Adipocyte (in vitro differentiated cells): ENCODE measurements around the gene ST3GAL5.

ENCODE experiments used
- DNase-seq: peaks from one replicate; pipeline ENCODE4 v3.0.0-alpha.2; 2015; ENCODE audit warnings: low read depth
- H3K27me3 ChIP-seq: replicated peaks from 2 replicates; pipeline ENCODE4 v1.7.0; 2013; ENCODE audit warnings: mild to moderate bottlenecking, low read length, moderate library complexity; ENCODE audit not compliant: control insufficient read depth, insufficient read depth
- H3K36me3 ChIP-seq: 2 replicates; pipeline ENCODE4 v1.7.0; 2013; ENCODE audit warnings: low read length, mild to moderate bottlenecking, moderate library complexity; ENCODE audit not compliant: control insufficient read depth, insufficient read depth, severe bottlenecking
- H3K4me1 ChIP-seq: 2 replicates; pipeline ENCODE4 v1.7.0; 2013; ENCODE audit warnings: mild to moderate bottlenecking, low read length, moderate library complexity; ENCODE audit not compliant: control insufficient read depth, insufficient read depth
- H3K4me3 ChIP-seq: 2 replicates; pipeline ENCODE4 v1.7.0; 2013; ENCODE audit warnings: mild to moderate bottlenecking, low read length, moderate library complexity
- H3K9ac ChIP-seq: 2 replicates; pipeline ENCODE4 v1.7.0; 2013; ENCODE audit warnings: mild to moderate bottlenecking, low read length, moderate library complexity
- H3K9me3 ChIP-seq: 2 replicates; pipeline ENCODE4 v1.7.0; 2013; ENCODE audit warnings: mild to moderate bottlenecking, low read length, moderate library complexity; ENCODE audit not compliant: control insufficient read depth

Gene ST3GAL5

GRCh38 chr2:85872536-85873161 lies 16.1 kb downstream of the ST3GAL5 start:
- no peaks in the 10 kb centered on the region for H3K27me3 ChIP-seq
- H3K36me3 ChIP-seq = no peaks in the 10 kb centered on the region
- no peaks in the 10 kb centered on the region for H3K9me3 ChIP-seq
- H3K4me3 ChIP-seq = no peak overlapping the region
- DNase-seq = no peak
- no peaks in the 10 kb centered on the region for H3K4me1 ChIP-seq
- no peak overlapping the region for H3K9ac ChIP-seq

DNA sequence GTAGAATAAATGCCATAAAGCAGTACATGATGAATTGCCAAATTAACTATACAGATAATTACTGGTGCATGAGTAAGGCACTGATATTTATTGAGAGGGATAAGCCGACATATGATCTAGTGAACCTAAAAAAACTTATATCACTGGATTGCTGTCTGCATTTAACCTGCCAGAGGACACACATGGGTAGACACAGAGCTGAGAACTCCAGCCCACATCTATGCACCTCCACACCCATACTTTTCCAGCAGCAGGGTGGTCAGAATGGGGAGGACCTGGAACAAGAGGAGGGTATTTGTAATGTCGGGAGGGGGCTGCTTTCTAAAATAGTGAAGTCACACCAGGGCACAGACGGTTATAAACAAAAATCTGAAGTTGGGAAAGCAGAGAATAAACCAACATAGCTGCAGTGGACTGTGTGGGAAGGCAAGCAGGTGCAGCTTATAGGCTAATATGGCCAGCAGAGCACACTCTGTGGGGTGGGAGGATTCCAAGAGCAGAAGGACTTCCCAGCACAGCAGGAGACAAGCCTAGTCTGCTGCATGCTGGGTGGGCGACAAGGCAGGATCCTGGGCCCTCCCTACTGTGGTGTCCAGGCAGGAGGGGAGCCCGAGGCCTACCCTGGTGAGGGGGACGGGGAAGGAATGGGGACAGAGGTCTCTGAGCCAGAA lies 17.2 kb downstream of the ST3GAL5 start:
- no peak overlapping the region for H3K4me3 ChIP-seq
- H3K9ac ChIP-seq = no peak overlapping the region
- H3K36me3 ChIP-seq = no peaks in the 10 kb centered on the region
- DNase-seq = no peak
- H3K9me3 ChIP-seq = no peaks in the 10 kb centered on the region
- no peaks in the 10 kb centered on the region for H3K4me1 ChIP-seq
- no peaks in the 10 kb centered on the region for H3K27me3 ChIP-seq

GRCh38 chr2:85868822-85869221 lies 20.0 kb downstream of the ST3GAL5 start:
- Histone ChIP-seq H3K36me3 (no peaks in the 10 kb centered on the region), H3K9me3 (no peaks in the 10 kb centered on the region), H3K4me3 (no peak overlapping the region), H3K27me3 (no peaks in the 10 kb centered on the region), H3K9ac (no peak overlapping the region), H3K4me1 (no peaks in the 10 kb centered on the region)
- DNase-seq = no peak

DNA sequence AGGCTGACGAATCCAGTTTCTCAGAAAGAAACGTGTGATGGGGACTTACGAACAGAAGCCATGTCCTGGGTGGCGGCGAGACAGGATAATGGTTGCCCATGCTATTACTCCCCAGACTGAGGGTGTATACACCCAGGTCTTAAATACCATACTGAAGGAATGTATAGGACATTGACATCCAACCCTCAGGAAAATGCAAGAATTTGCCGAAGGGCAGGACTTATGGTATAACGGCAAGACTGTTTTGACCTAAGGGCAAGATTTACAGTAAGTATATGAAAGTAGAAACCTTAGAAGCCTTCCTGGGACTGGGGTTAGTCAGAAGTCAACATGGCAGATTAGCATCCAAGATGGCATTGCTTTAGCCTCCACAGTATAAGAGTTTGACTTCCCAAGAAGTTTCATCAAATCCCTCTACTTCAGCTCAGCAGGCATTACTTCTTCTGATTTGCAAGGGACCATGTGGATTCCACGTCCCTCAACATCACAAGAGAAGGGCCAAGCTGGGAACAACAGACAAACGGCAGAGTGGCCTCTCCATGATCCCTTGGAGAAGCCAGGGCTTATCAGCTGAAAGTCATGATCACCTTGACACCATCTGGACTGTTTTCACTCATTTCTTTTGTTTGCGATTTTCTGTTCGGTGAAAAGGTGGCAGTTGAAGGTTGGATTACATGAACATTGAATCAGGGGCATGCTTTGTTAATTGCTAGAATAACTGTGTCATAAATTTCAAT lies 21.1 kb downstream of the ST3GAL5 start:
- Histone ChIP-seq H3K36me3 (peaks cover under 1% of the 10 kb centered on the region), H3K4me3 (no peak overlapping the region), H3K9ac (no peak overlapping the region), H3K4me1 (no peaks in the 10 kb centered on the region), H3K9me3 (no peaks in the 10 kb centered on the region), H3K27me3 (no peaks in the 10 kb centered on the region)
- no peak for DNase-seq

GRCh38 chr2:85867121-85867520 lies 21.7 kb downstream of the ST3GAL5 start:
- H3K9ac ChIP-seq = no peak overlapping the region
- DNase-seq = no peak

GRCh38 chr2:85866165-85866659 lies 22.6 kb downstream of the ST3GAL5 start:
- H3K36me3 ChIP-seq = peaks cover 5% of the 10 kb centered on the region
- no peak for DNase-seq
- no peaks in the 10 kb centered on the region for H3K9me3 ChIP-seq
- H3K4me1 ChIP-seq = no peaks in the 10 kb centered on the region
- H3K27me3 ChIP-seq = no peaks in the 10 kb centered on the region
- no peak overlapping the region for H3K9ac ChIP-seq
- H3K4me3 ChIP-seq = no peak overlapping the region

More at GRCh38 chr2:85867121-85867520, 21.7 kb downstream of the ST3GAL5 start:
- H3K4me3 ChIP-seq = no peak overlapping the region
- no peaks in the 10 kb centered on the region for H3K27me3 ChIP-seq
- H3K4me1 ChIP-seq = no peaks in the 10 kb centered on the region
- peaks cover 5% of the 10 kb centered on the region for H3K36me3 ChIP-seq
- no peaks in the 10 kb centered on the region for H3K9me3 ChIP-seq

- no peak for DNase-seq
- Histone ChIP-seq H3K9me3 (no peaks in the 10 kb centered on the region), H3K27me3 (no peaks in the 10 kb centered on the region), H3K9ac (no peak overlapping the region), H3K4me3 (no peak overlapping the region), H3K36me3 (peaks cover 10% of the 10 kb centered on the region), H3K4me1 (no peaks in the 10 kb centered on the region)
Measured at GRCh38 chr2:85865539-85866164, 23.1 kb downstream of the ST3GAL5 start.

DNA sequence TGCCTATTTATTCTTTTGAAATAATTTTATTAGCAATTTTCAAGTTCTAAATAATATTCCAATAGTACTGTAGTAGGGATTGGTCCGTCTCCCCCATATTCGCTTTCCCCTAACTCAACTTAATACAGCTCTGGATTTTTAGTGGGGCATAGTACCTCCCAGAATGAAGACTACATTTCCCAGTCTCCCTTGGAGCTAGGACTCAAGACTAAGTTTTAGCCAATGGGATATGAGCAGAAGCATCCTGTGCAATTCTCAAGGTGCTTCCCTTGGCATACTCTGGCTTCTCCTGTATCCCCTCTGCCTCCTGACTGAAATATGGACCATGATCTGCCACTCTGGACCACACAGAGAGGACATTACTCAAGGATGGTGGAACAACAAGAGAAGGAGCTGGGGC lies 24.1 kb downstream of the ST3GAL5 start:
- H3K36me3 ChIP-seq = peaks cover 14% of the 10 kb centered on the region
- no peaks in the 10 kb centered on the region for H3K4me1 ChIP-seq

GRCh38 chr2:85862426-85862825 lies 26.4 kb downstream of the ST3GAL5 start:
- Histone ChIP-seq H3K9ac (no peak overlapping the region), H3K4me1 (no peaks in the 10 kb centered on the region), H3K4me3 (no peak overlapping the region), H3K36me3 (peaks cover 22% of the 10 kb centered on the region), H3K9me3 (no peaks in the 10 kb centered on the region), H3K27me3 (no peaks in the 10 kb centered on the region)
- DNase-seq = no peak

More for the DNA sequence above, 24.1 kb downstream of the ST3GAL5 start:
- no peak for DNase-seq
- Histone ChIP-seq H3K9ac (no peak overlapping the region), H3K27me3 (no peaks in the 10 kb centered on the region), H3K4me3 (no peak overlapping the region), H3K9me3 (no peaks in the 10 kb centered on the region)

DNA sequence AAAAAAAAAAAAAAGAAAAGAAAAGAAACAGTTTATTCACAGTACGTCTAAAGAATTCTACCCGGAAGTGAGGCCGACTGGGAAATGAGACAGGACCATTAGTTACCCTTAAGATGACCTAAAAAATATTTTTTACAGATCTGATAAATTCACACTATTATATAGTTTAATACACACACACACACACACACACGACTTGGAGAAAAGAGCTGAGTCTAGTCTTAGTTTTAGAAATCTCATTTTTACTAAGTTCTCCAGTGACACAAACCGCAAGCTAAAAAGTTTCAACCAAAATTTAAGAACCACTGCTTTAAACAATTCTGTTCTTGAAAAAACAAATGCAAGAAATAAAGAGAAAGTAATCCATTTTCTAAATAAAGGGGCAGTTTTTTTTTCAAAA lies 27.1 kb downstream of the ST3GAL5 start:
- Histone ChIP-seq H3K4me3 (no peak overlapping the region), H3K36me3 (peaks cover 22% of the 10 kb centered on the region), H3K4me1 (no peaks in the 10 kb centered on the region), H3K9ac (no peak overlapping the region), H3K27me3 (no peaks in the 10 kb centered on the region), H3K9me3 (no peaks in the 10 kb centered on the region)
- no peak for DNase-seq

GRCh38 chr2:85861180-85861579 lies 27.6 kb downstream of the ST3GAL5 start:
- no peak for DNase-seq
- H3K27me3 ChIP-seq = no peaks in the 10 kb centered on the region
- no peaks in the 10 kb centered on the region for H3K9me3 ChIP-seq
- H3K4me3 ChIP-seq = no peak overlapping the region
- H3K9ac ChIP-seq = no peak overlapping the region
- peaks cover 22% of the 10 kb centered on the region for H3K36me3 ChIP-seq
- H3K4me1 ChIP-seq = no peaks in the 10 kb centered on the region
